ENCODE measurements around the gene RTP5.
A peak's percentile ranks its signal among the peaks of the same experiment; 100 is the strongest.

RTP5 gene

DNA sequence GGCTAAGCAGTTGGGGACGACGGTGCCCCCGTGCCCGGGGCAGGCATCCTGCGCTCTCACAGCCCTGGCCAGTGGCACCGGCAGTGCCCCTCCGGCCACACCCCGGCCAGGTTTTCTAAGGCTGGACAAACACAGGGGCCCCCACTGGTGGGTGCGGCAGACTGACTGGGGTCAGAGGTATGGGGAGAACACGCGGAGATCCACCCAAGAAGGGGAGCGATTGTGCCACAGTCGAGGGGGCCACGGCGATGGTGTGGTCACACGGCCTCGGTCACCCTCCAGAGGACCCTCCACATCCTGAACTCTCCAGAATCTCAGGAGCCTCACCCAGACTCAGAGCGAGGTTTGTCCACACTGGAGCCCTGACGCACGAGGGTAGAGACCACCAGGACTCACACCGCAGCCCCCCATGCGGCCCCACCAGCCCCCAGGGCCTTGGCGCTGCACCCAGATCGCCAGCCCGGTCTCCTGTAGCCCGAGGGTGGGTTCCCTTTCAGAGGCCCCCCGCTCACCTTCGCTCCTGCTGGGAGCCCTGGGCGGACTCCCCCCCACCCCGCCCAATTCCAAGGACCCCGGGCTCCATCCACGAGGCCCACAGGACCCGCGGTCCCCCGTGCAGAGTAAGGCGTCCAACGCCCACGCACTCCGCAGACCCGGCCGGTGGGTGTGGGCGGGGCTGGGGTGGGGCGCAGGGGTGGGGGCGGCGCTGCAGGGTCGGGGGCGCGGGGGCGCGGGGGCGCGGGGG is 26.0 kb upstream of the RTP5 start:
- DNase-seq (ENCODE audit: low read depth): no peak

DNA sequence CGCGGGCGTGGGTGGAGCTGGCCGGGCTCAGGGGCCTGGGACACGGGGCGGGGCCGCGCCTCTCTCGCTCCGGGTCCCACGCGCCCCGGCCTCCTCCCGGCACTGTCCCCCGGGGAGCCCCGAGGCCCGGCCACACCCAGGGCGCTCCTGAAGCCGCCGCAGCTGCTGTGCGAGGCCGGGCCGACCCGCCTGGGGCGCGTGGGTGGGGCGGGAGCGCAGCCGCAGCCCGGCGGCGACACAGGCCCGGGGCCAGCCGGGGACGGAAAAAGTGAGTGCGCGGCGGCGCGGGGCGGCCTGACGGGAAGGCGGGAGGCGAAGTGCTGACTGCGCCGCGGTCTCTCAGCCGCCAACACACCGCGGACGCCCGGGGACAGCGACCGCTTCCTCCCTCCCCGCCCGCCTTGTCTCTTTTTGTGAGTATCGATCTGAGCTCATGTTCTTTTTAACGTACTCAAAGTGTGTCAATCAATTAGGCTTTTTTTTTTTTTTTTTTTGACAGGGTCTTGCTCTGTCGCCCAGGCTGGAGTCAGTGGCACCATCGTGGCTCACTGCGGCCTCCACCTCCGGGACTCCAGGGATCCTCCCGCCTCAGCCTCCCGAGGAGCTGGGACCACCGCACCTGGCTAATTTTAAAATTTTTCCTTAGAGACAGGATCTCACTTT is 25.3 kb upstream of the RTP5 start:
- peak; percentile 71 for DNase-seq (ENCODE audit: low read depth)

DNA sequence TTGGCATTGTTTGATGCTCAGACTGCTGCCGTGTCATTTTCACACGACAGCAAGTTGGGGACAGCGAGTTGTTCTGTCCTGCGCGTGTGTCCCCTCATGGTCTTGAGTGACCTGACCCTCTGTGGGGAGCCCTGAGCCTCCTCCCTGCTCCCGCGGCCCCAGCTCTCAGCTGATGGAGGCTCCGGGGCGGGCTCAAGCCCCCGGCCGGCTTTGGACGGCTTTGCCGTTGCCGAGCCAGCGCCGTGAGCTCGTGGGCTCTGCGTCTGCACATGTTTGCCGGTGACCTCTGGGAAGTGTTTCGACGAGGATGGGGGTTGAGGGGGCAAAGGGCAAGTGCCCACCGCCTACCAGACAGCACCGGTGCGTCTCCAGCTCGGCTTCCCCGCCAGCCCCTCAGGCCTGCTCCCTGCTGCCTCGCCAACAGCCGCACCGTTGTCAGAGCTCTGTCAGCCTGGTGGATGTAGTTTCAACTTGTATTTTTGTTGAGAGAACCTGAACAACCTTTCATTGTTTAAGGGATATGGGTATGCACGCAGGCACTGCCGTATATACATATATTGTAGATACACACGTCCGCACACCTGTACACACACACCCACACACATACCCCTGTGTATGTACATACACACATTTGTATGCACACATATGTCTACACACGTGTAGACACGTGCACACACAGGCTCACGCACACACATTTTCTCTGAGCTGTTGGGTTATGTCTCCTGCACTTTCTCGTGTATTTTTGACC is 24.5 kb upstream of the RTP5 start:
- no peak for DNase-seq (ENCODE audit: low read depth)

DNA sequence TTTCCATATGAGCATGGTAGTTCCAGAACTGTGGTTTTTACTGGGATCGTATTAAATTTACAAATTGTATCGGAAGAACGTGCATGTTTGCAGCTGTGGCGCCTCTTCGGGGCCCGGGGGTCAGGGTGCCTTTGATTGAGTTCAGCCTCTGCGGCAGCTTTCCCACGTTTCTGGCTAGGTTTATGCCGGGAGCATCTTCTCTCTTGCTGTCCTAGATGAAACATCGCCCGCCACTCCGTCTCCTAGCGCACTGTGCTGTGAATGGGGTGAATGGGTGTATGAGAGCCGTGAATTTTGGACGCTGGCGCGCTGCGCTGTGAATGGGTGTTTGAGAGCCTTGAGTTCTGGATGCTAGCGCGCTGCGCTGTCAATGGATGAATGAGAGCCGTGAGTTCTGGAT is 23.1 kb upstream of the RTP5 start:
- no peak for DNase-seq (ENCODE audit: low read depth)

DNA sequence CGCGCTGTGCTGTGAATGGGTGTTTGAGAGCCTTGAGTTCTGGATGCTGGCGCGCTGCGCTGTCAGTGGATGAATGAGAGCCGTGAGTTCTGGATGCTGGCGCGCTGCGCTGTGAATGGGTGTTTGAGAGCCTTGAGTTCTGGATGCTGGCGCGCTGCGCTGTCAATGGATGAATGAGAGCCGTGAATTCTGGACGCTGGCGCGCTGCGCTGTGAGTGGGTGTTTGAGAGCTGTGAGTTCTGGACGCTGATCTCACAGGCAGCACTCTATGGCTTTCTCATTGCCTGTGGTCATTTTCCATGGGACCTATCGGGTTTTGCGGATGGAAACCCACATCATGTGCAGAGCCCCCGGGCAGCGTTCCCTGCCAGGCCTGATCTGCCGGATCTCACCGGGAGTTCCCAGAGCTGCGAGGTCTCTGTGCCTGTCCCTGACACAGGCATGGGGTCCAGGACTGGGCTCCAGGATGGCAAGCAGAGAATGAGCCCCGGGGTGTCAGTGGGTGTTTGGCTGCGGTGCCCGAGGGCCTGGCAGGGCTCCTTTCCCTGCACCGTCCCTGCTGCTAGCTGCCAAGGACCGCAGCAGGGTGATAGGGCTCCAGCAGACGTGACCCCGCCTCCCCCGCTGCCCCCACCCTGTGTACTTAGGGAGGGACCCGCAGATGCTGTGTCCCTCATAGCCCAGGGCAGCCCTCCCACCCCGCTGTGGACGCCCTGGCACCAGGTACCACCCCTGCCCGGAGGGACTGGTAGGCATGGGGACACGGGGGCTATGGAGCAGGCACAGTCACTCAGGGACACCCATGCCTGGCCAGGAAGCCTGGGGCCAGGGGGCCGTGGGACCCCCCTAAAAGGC is 20.5 kb upstream of the RTP5 start:
- no peak for DNase-seq (ENCODE audit: low read depth)

DNA sequence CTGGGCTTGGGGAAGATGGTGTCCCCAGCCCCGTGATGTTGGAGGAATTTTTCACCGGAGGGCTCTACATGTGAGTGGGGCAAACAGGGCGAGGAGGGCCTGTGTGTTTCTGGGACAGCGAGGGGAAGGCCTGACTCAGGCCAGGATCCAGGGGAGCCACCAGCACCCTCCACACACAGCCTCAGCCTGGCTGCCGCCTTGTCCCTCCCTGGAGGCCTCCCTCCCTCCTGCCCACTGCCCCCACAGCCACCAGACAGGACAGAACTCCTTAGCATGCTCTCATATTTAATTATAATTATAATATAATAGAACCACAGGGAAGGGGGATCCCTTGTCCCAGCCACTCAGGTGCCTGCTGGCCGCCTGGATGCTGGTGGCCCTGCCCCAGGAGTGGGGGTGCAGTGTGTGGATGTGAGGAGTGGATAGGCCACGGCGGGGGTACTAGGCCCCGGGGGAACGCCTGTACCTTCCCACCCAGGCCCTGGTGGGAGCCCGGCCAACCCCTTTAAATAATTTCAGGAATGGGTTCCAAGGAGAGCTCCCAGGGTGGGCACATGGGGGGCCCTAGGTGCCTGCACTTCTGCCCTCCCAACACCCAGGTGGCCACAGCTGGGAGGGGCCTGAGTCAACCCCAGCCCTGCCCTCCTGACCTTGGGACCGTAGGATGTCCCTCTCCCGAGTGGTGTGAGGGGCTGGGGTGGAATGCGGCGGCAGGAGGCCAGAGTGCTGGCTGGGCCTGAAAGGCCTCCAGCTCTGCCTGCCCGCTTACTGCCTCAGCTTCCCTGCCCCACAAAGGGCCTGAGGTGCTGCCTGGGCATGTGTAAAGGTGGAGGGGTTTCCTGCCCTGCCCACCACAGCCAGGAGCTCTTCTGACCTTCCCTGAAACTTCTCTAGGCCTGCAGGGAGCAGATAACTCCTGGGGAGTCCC is 19.6 kb upstream of the RTP5 start:
- DNase-seq (ENCODE audit: low read depth): no peak

DNA sequence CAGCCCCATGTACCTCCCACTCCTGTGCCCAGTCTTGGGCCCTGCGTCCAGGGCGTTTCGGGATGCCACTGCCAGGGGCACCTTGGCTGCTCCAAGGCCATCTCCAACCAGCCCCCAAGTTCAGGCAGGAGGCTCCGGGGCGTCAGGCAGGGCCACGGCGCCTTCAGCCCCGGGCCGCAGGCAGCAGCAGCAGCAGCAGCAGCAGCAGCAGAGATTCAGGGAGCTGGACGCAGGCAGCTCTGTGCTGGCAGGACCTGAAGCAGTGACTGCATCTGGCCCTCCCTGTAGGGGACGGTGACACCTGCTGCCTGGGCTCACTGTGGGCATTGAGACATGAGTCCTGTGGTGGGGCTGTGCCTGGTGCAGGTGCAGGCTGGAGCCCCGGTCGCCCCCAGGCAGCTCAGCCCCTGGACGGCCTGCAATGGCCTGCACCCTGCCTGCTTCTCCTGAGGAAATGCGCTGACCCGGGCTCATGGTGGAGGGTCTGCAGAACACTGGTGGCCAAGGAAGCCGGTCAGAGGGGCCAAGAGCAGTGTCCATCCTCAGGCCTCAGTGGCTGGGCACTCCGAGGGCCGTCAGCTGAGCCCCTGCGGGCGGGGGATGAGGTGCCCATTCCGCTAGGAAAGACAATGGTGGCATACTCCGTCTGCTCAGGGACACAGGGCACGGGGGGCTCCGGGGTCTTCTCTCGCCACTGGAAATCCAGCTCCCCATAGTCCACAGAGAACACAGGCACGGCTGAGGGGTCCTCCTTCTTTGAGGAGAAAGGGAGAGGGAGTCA is 18.8 kb upstream of the RTP5 start:
- no peak for DNase-seq (ENCODE audit: low read depth)

DNA sequence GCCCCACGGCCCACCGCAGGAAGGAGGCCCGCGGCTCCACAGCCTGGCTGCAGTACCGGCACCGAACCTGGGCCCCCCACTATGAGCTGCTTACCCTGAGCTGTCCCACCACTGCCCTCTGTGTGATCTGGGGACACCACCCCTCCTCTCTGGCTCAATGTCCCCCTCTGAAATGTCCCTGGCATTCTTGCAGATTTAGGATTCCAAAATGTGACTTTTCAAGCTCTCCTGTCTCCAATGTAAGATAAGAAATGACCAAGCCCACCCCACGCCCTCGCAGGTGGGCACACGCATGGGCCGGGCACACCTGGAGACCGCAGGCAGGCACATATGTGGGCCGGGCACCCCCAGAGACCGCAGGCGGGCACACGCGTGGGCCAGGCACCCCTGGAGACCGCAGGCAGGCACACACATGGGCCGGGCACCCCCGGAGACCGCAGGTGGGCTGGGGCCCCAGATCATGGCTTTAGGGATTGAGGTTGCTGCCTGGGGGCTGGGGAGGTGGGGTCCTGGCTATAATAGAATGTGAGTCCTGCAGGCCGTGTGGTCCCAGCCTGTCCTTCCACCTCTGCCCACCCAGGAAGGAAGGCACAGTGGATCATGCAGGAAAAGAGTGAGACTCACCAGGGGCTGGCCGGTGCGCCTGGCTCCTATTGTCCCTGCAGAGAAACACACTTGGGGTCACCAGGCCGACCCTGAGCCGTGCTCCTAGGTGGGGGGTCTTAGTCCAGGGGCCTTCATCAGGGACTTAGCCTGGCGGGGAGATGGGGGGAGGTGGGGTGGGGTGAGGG is 18.0 kb upstream of the RTP5 start:
- no peak for DNase-seq (ENCODE audit: low read depth)

DNA sequence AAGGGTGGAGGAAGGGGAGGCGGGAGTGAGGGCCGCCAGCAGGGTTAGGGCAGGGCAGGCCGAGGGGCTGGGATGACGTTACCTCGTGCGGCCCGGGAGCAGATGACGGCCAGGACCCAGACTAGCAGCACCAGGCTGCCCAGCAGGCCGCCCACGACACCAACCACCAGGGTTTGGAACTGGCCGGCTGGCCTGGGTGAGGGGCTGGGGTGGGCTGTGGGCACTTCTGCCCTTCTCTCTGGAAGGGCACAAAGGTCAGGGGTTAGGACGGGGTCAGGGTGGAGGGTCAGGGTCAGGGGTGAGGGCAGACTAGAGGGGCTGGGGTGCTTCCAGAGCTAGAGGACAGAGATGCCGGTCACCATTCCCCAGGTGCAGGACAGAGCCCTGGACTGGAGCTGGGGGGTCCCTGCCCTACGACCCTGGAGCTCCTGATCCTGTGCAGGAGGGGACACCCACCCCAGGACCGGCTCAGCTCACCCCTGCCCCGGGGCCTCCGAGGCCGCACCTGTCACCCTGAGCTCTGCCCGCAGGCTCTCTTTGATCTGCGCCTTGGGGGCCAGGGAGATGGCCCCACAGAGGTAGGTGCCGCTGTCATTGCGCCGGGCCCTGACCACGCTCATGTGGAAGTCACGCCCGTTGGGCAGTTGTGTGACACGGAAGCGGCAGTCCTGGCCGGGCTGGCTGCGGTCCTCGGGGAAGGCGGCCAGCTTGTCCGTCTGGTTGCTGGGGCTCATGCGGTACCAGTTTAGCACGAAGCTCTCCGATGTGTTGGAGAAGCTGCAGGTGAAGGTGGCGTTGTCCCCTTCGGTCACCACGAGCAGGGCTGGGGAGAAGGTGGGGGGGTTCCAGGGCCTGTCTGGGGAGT is 17.2 kb upstream of the RTP5 start:
- DNase-seq (ENCODE audit: low read depth): no peak

DNA sequence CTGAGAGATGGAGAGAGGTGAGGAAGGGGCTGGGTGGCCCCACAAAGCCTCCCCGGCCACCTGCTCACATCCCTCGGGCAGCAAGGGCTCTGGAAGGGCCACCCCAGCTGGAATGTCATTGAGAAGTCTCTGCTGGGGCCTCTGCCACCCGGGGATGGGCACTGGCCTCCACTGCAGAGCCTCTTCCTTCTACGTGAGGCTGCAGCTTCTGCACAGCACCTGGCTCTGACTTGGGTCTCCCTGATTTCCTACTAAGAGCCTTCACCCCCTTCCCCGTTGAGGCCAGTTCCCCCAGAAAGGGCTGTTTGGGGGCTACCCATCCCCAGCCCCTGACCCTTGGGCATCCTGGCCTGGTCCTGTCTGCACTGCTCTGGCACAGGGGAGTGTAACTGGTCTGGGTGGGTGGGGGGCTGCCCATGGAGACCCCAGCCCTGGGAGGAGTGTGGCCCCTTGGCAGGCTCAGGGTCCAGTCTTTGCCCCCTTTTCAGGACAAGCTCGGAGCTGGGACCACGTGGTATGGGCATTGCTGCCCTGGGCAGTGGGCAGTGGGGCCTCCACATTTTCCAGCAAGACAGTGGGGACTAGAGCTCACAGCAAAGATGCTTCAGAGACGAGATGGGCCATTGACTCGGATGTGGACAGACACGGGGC is 16.4 kb upstream of the RTP5 start:
- no peak for DNase-seq (ENCODE audit: low read depth)

DNA sequence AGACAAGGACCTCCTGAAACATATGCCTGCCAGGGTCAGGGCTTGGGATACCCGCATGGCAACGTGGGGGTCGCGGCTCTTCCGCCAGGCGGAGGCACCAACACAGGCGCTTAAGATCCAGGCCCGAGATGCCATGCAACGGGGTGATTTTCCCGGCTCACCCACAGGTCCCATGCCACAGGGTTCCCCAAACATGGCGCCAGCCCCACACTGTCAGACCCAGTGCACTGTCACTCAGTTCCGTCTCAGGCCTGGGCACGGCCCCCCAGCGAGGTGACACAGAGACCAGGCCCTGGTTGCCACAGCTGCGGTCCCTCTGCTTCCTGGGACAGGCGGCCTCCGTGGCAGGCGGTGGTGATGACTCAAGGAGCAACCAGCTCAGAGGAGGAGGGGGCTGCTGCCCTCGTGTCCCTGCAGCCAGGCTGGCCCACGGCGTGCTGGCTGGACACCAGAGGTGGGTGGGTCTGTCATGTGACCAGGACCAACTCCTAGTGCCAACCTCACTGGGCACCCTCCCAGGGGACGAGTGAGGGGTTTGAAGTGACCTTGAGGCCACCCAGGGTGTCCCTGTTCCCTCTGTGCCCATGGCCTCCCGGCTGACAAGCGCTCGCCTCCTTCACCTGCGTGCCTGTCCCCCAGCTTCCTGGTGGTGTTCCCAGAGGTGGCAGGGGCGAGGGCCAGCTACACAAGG is 15.7 kb upstream of the RTP5 start:
- no peak for DNase-seq (ENCODE audit: low read depth)

DNA sequence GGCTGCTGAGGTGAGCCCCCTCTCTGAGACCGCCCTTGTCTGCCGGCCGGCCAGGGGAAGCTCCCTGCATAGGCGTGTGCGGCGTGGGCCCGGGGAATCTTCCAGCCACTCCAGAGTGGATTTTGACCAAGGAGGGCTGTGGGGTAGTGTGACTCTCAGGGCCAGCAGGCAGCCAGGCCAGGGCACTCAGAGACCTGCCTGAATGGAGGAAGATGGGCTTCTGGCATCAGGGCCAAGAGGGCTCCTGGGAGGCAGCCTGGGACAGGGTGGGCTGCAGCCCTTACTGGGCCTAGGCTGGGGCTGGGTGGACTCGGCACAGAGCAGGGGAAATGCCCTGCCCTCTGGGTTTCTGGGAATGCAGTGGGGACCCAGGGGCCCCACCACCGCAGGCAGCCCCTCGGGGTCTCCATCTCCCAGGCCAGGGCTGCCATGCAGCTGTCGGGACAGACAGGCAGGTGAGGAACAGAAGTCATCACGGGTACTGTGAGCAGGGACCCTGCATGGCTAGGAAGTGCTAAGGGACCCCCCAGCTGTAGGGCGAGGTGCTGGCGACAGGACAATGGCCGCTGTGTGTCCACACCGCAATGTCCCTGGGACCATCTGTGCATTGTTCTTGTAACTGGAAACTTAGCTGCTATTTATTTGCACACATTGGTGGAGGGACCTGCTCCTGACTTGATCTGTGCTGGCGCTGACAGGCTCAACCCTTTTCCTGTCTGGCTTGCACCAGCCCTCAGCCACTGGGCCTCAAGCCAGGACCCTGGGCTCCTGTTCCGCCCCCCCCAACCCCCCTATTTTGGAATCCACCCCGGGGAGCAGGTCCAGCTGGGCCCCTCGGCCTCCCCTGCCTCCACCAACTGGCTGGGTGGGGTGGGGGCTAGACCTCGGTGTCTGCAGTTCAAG is 14.9 kb upstream of the RTP5 start:
- DNase-seq (ENCODE audit: low read depth): no peak

DNA sequence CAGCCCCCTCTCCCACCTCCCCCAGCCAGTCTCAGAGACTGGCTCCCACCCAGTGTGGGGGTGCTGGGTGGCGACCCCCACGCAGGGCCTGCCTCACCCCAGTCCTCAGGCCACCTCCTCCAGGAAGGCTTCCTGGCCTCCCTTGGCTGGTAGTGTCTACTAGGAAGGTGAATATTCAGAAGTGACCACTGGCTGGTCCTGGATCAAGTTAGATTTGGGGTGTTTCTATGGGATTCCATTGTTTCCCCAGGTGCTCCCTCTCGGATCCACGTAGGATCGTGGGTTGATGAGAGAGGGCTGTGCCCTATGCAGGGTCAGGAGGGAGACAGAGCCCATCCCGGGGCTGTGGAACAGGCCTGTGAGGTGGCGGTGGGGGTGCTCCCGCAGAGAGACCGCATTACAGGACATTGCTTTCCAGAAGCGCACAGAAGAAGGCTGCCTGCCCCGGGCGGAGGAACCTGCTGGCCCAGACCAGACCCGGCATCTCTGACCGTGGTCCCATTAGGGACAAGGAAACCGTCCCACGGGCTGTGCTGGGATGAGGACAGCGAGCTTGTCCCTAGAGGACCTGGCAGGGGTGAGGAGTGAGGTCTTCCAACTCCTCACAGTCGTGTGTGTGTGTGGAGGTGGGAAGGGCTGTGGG is 14.2 kb upstream of the RTP5 start:
- DNase-seq (ENCODE audit: low read depth): no peak

DNA sequence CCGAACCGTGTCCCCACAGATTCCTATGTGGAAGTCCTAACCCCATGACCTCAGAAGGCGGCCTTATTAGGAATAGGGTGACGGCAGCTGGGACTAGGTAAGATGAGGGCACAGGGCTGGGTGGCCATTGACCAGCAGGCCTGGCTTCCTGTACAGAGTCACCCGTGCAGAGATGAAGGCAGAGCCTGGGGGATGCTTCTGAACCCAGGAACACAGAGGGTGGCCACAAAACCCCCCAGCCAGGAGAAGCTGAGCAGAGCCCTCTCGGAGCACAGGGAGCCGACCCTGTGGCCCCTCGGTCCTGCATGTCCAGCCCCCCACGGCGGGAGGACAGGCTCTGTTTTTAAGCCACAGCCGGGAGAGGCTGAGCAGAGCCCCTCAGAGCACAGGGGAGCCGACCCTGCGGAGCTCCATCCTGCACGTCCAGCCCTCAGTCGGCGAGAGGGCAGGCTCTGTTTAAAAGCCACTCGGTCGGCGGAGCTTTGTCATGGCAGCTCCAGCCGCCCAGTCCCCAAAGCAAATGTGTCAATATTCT is 13.6 kb upstream of the RTP5 start:
- DNase-seq (ENCODE audit: low read depth): no peak

DNA sequence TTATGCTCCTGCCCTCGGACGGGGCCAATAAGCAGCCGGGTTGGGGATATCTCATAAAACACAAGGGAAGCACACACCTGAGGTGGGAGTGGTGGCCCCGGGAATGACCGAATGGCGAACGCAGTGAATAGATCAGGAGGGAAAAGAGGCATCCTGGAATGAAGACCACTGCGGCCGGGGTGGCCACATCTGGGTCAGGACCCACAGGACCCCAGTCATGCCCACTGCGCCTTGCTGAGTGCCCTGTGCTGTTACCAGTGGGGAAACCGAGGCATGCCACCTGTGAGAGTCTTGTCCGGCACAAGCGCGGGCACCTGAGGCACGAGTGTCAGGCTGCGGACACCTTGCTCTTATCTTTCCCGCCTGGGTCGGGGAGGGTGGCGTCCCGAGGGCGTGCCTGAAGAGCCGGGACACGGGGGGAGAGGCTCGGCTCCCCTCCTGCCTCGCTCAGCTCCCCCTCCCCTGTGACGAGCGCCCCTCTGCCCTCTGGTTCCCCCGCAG is 12.4 kb upstream of the RTP5 start:
- no peak for DNase-seq (ENCODE audit: low read depth)
